Measurements from ENCODE around the gene FILIP1L. TPM values are rescaled to one million over a fixed set of nuclear protein-coding genes. Genes with fewer than 3 reads are reported as not detected.
A peak's percentile ranks its signal among the peaks of the same experiment; 100 is the strongest.

The FILIP1L gene
- total RNA-seq, 1 experiment from 2014 or later, result 0.17 TPM

GRCh38 chr3:100002599-100003350 is 111.5 kb downstream of the FILIP1L start (continued):
- no peak for TF ChIP-seq ELF1 (IDR thresholded peaks at IDR 0.05; ENCODE audit: borderline replicate concordance, low read depth)
- peak; percentile 79 for TF ChIP-seq JUND (IDR thresholded peaks at IDR 0.05)
- peak; percentile 70 for TF ChIP-seq SP1 (IDR thresholded peaks at IDR 0.05; ENCODE audit: low read depth)
- peak; percentile 89; the same call in 1 of the 2 replicates for TF ChIP-seq CBX3 (IDR thresholded peaks at IDR 0.05; ENCODE audit: low read depth)
- TF ChIP-seq TCF7L2 (IDR thresholded peaks at IDR 0.05; ENCODE audit: borderline replicate concordance, extremely low read depth, insufficient read depth, insufficient read length), result peak; percentile 69
- 0 out of 2 replicates have a peak, but pooled peaks have one; percentile 41 for TF ChIP-seq SRF (IDR thresholded peaks at IDR 0.05; ENCODE audit: low read depth)
- TF ChIP-seq FOSL1 (IDR thresholded peaks at IDR 0.05; ENCODE audit: low read depth), result peak; percentile 70
- TF ChIP-seq ATF3 (IDR thresholded peaks at IDR 0.05), result peak; percentile 93

- Histone ChIP-seq H3K27me3 (ENCODE audit: insufficient read depth, low read length) (no peaks in the 10 kb centered on the region), H3K9me3 (ENCODE audit: control insufficient read depth in 1 of 2, insufficient read depth in 1 of 2, low read depth in 1 of 2, low read length in 2 of 2) (no peaks in the 10 kb centered on the region), H3K79me2 (ENCODE audit: insufficient read depth, low read length) (no peaks in the 10 kb centered on the region), H3K4me1 (ENCODE audit: control insufficient read depth in 1 of 2, insufficient read depth in 2 of 2, low read length in 2 of 2) (peaks cover 10 to 23% of the 10 kb centered on the region in 2 experiments), H2AFZ (ENCODE audit: low read depth, low read length, poor library complexity, severe bottlenecking) (no peak overlapping the region), H3K27ac (ENCODE audit: low read depth, low read length) (no peak overlapping the region), H3K9ac (ENCODE audit: low read length) (no peak overlapping the region), H3K4me3 (replicated peaks in 1 of 2; ENCODE audit: low read depth in 1 of 2, low read length in 2 of 2) (no peak overlapping the region), H3K9me2 (ENCODE audit: insufficient read depth) (no peaks in the 10 kb centered on the region), H3K4me2 (ENCODE audit: low read length) (no peak overlapping the region), H4K20me1 (ENCODE audit: insufficient read depth) (no peaks in the 10 kb centered on the region), H3K36me3 (ENCODE audit: control insufficient read depth in 1 of 2, insufficient read depth in 2 of 2, low read length in 2 of 2) (no peaks in the 10 kb centered on the region)
- intact Hi-C loops (cut with micrococcal nuclease), result no loop called here
- ChIA-PET RAD21 (ENCODE audit: low non-redundant PET in 1 of 2, low total read pairs in 2 of 2, uncharacterized antibody in 2 of 2, unreplicated experiment in 2 of 2) (no interaction called here), CTCF (interaction anchor here (1.0 kb wide), 1 partner anchor 159 kb away, joined by 3 read pairs; no protein-coding TSS in a partner anchor), POLR2A (no interaction called here)
- no peak; the same call in 1 of the 2 replicates for ATAC-seq
- DNase-seq (ENCODE audit: low read depth, low spot score), result no peak
- BruUV-seq (replicated peaks), result no TSS peak
- TF ChIP-seq SIN3A (IDR thresholded peaks at IDR 0.05; ENCODE audit: low read depth), result no peak
- TF ChIP-seq ZNF274 (IDR thresholded peaks at IDR 0.05; ENCODE audit: low read depth, low read length), result no peak
- no peak for TF ChIP-seq RAD21 (IDR thresholded peaks at IDR 0.05; ENCODE audit: low read depth)
- TF ChIP-seq CEBPB (IDR thresholded peaks at IDR 0.05; ENCODE audit: low read depth), result no peak
- no peak for TF ChIP-seq YY1 (IDR thresholded peaks at IDR 0.05; ENCODE audit: extremely low read depth, insufficient replicate concordance, low read depth, low read length)
Observed at GRCh38 chr3:100001526-100002270, 112.6 kb downstream of the FILIP1L start.

All from HCT116 (cell line).